PFSK-1 (cell line): ENCODE results near the gene KLF8.

Experiments
- FOXP2 ChIP-seq: optimal IDR thresholded peaks from 2 replicates; pipeline ENCODE3; 2011; ENCODE audit warnings: borderline replicate concordance, control low read depth, inconsistent platforms; ENCODE audit not compliant: insufficient read depth; ENCODE audit errors: extremely low read length, extremely low read depth
- POLR2AphosphoS5 ChIP-seq: IDR thresholded peaks from 2 replicates; pipeline ENCODE4 v1.6.1; 2012; ENCODE audit warnings: low read depth, mild to moderate bottlenecking, control low read depth, low read length, moderate library complexity
- SIN3A ChIP-seq: IDR thresholded peaks from 2 replicates; pipeline ENCODE4 v1.6.1; 2012; ENCODE audit warnings: mild to moderate bottlenecking, low read length, moderate library complexity, borderline replicate concordance; ENCODE audit not compliant: insufficient read depth
- TAF1 ChIP-seq: IDR thresholded peaks from 2 replicates; pipeline ENCODE4 v1.6.1; 2012; ENCODE audit warnings: low read length, control low read depth, borderline replicate concordance; ENCODE audit not compliant: insufficient read depth

DNA sequence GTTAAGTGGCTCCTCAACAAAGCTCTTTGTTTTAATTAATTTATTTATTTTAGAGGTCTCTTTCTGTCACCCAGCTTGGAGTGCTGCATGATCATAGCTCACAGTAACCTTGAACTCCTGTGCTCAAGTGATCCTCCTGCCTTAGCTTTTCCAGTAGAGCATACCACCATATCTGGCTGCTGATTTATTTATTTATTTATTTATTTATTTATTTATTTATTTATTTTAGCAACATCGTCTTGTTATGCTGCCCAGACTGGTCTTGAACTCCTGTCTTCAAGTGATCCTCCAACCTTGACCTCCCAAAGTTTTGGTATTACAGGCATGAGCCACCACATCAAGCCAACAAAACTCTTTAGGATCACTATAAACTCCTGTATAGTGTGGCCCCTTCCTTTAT lies 15.8 kb upstream of the KLF8 start:
- TF ChIP-seq POLR2AphosphoS5 = no peak
- TF ChIP-seq FOXP2 = no peak
- no peak for TF ChIP-seq SIN3A
- no peak for TF ChIP-seq TAF1
